OCI-LY7 (cell line): ENCODE data around the gene RTL1. TPM values are rescaled to one million over a fixed set of nuclear protein-coding genes. Genes with fewer than 3 reads are reported as not detected.

Source experiments
- BruUV-seq: library from RNA; stranded (reverse); fragments of 400-500 nt; replicated peaks from 2 replicates; lab custom pipeline; 2021; lab: Mats Ljungman, UMichigan
- CTCF ChIA-PET: fragments of 300-600 bp; sonication (Branson Sonifier 250); formaldehyde crosslinking; loops from one replicate; lab custom pipeline; 2022; ENCODE audit warnings: antibody characterized with exemption; ENCODE audit not compliant: unreplicated experiment; lab: Charles Lee
- POLR2A ChIA-PET: fragments of 300-600 bp; sonication (Branson Sonifier 250); formaldehyde crosslinking; loops from one replicate; lab custom pipeline; 2022; ENCODE audit warnings: antibody characterized with exemption; lab: Charles Lee
- DNase-seq: peaks from one replicate; pipeline ENCODE4 v3.0.0-alpha.2; 2015; ENCODE audit warnings: low spot score
- H2AFZ ChIP-seq: fragments of 200-600 bp; sonication (generic), shearing (Covaris generic); 2 replicates; pipeline ENCODE4 v1.6.1; 2014; ENCODE audit warnings: mild to moderate bottlenecking, antibody characterized with exemption, low read length, moderate library complexity
- H3K27ac ChIP-seq: fragments of 200-600 bp; sonication (generic); 2 replicates; pipeline ENCODE4 v1.5.1; 2014; ENCODE audit warnings: mixed run types, low read depth, mild to moderate bottlenecking, moderate library complexity, low read length, inconsistent platforms; ENCODE audit not compliant: poor library complexity, severe bottlenecking
- H3K36me3 ChIP-seq: fragments of 200-600 bp; sonication (generic); 2 replicates; pipeline ENCODE4 v1.6.1; 2014; ENCODE audit warnings: mild to moderate bottlenecking, antibody characterized with exemption, low read length, moderate library complexity, mixed read lengths; ENCODE audit not compliant: insufficient read depth
- H3K4me1 ChIP-seq: fragments of 200-600 bp; sonication (generic); 2 replicates; pipeline ENCODE4 v1.5.1; 2014; ENCODE audit warnings: mild to moderate bottlenecking, low read length; ENCODE audit not compliant: insufficient read depth, poor library complexity, severe bottlenecking
- H3K4me2 ChIP-seq: fragments of 200-600 bp; sonication (generic); 2 replicates; pipeline ENCODE4 v1.6.1; 2014; ENCODE audit warnings: mild to moderate bottlenecking, low read length
- H3K4me3 ChIP-seq: fragments of 200-600 bp; sonication (generic); 2 replicates; pipeline ENCODE4 v1.5.1; 2014; ENCODE audit warnings: mild to moderate bottlenecking, low read depth, low read length; ENCODE audit not compliant: poor library complexity, severe bottlenecking
- H3K79me2 ChIP-seq: fragments of 200-600 bp; sonication (generic); 2 replicates; pipeline ENCODE4 v1.6.1; 2016; ENCODE audit warnings: low read depth, mild to moderate bottlenecking, low read length, moderate library complexity, mixed read lengths; ENCODE audit not compliant: insufficient read depth
- H3K9me2 ChIP-seq: fragments of 200-600 bp; sonication (generic); 2 replicates; pipeline ENCODE4 v1.6.1; 2016; ENCODE audit warnings: mild to moderate bottlenecking, low read length, mixed read lengths; ENCODE audit not compliant: insufficient read depth
- H3K9me3 ChIP-seq: fragments of 200-600 bp; sonication (generic); 2 replicates; pipeline ENCODE4 v1.6.1; 2014; ENCODE audit warnings: mild to moderate bottlenecking, mixed run types, low read length, mixed read lengths
- H4K20me1 ChIP-seq: fragments of 200-600 bp; sonication (generic); 2 replicates; pipeline ENCODE4 v1.6.1; 2014; ENCODE audit warnings: mild to moderate bottlenecking, antibody characterized with exemption, low read length, moderate library complexity, mixed read lengths; ENCODE audit not compliant: insufficient read depth
- EZH2phosphoT487 ChIP-seq: fragments of 200-600 bp; sonication (generic); IDR thresholded peaks from 2 replicates; pipeline ENCODE4 v1.6.1; 2018; ENCODE audit warnings: low read depth, borderline replicate concordance, mild to moderate bottlenecking, mixed run types, antibody characterized with exemption, low read length, moderate library complexity, mixed read lengths
- intact Hi-C: fragments of 100-400 bp; cut with micrococcal nuclease; formaldehyde crosslinking; loops from one replicate; pipeline ENCODE4 v1.10.0; 2022; ENCODE audit not compliant: unreplicated experiment
- total RNA-seq, 2 experiments: library from RNA; depleted of rRNA in 1 of 2; stranded (reverse); fragments of >200 nt in 1 of 2; shearing (Covaris generic) in 1 of 2; gene quantifications; 2 replicates each; pipeline ENCODE4 v1.2.3, GENCODE V29; 2014 to 2022
- TF ChIP-seq, protein P1 (sequence below): fragments of 200-600 bp; sonication (generic); conservative IDR thresholded peaks from 2 replicates; pipeline ENCODE4 v1.5.1; 2014; ENCODE audit warnings: mild to moderate bottlenecking, antibody characterized with exemption, low read length, moderate library complexity, mixed read lengths

The RTL1 gene
- total RNA-seq, 2 experiments from 2014 or later = not detected

DNA sequence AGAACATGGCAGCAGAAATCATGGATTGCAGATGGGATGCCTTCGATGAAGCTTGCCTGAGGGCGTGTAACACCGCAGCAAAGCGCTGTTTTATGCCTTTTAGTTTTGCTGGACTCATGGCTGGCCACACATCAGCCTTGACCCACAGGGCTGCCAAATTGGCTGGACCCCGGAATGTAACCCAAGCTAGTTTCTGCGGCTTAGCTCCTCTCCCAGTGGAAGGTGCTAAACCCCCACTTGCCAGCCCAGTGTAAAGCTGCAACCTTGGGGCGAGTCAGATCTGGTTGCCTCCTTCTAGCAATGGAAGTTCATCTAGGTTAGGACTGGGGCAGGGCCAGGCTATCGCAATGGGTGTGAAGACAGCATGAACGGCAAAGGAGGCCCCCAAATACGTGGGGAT is 39.3 kb downstream of the RTL1 start:
- Histone ChIP-seq H3K27ac (no peak overlapping the region), H3K4me3 (no peak overlapping the region), H3K79me2 (no peaks in the 10 kb centered on the region), H4K20me1 (no peaks in the 10 kb centered on the region), H3K9me3 (no peaks in the 10 kb centered on the region), H2AFZ (no peak overlapping the region), H3K36me3 (no peaks in the 10 kb centered on the region), H3K4me1 (no peaks in the 10 kb centered on the region), H3K9me2 (no peaks in the 10 kb centered on the region), H3K4me2 (no peak overlapping the region)
- no TSS peak for BruUV-seq
- TF ChIP-seq, protein P1, sequence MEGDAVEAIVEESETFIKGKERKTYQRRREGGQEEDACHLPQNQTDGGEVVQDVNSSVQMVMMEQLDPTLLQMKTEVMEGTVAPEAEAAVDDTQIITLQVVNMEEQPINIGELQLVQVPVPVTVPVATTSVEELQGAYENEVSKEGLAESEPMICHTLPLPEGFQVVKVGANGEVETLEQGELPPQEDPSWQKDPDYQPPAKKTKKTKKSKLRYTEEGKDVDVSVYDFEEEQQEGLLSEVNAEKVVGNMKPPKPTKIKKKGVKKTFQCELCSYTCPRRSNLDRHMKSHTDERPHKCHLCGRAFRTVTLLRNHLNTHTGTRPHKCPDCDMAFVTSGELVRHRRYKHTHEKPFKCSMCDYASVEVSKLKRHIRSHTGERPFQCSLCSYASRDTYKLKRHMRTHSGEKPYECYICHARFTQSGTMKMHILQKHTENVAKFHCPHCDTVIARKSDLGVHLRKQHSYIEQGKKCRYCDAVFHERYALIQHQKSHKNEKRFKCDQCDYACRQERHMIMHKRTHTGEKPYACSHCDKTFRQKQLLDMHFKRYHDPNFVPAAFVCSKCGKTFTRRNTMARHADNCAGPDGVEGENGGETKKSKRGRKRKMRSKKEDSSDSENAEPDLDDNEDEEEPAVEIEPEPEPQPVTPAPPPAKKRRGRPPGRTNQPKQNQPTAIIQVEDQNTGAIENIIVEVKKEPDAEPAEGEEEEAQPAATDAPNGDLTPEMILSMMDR = no peak
- TF ChIP-seq EZH2phosphoT487 = no peak
- POLR2A ChIA-PET = no interaction called here
- CTCF ChIA-PET = no interaction called here
- intact Hi-C loops = no loop called here
- no peak for DNase-seq

DNA sequence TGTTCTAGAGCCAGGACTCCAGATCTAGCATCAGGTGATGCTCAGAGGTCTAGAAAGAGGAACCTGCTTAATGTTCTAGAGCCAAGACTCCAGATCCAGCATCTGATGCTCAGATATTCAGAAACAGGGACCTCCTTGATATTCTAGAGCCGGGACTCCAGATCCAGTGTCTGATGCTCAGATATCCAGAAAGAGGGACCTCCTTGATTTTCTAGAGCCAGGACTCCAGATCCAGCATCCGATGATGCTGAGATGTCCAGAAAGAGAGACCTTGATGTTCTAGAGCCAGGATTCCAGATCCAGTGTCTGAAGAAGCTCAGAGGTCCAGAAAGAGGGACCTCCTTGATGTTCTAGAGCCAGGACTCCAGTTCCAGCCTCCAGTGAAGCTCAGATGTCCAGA is 40.7 kb downstream of the RTL1 start:
- Histone ChIP-seq H3K9me2 (no peaks in the 10 kb centered on the region), H3K27ac (no peak overlapping the region), H3K9me3 (no peaks in the 10 kb centered on the region), H3K4me2 (no peak overlapping the region), H2AFZ (no peak overlapping the region), H3K4me1 (no peaks in the 10 kb centered on the region), H3K4me3 (no peak overlapping the region), H3K36me3 (no peaks in the 10 kb centered on the region), H3K79me2 (no peaks in the 10 kb centered on the region), H4K20me1 (no peaks in the 10 kb centered on the region)
- intact Hi-C loops = no loop called here
- DNase-seq = no peak
- ChIA-PET CTCF (no interaction called here), POLR2A (no interaction called here)
- BruUV-seq = no TSS peak
- TF ChIP-seq, protein P1 = no peak
- TF ChIP-seq EZH2phosphoT487 = no peak

GRCh38 chr14:100862277-100862676 is 41.2 kb downstream of the RTL1 start:
- no peak overlapping the region for H2AFZ ChIP-seq
- no peak for DNase-seq
- no TSS peak for BruUV-seq
- POLR2A ChIA-PET = interaction anchor here (1.0 kb wide), 1 partner anchor 79 kb away, joined by 5 read pairs; no protein-coding TSS in a partner anchor
- no peaks in the 10 kb centered on the region for H3K4me1 ChIP-seq
- intact Hi-C loops = no loop called here
- no peak overlapping the region for H3K4me2 ChIP-seq
- H4K20me1 ChIP-seq = no peaks in the 10 kb centered on the region
- no peak overlapping the region for H3K27ac ChIP-seq
- TF ChIP-seq EZH2phosphoT487 = no peak
- TF ChIP-seq, protein P1 = no peak
- H3K9me2 ChIP-seq = no peaks in the 10 kb centered on the region
- no peaks in the 10 kb centered on the region for H3K9me3 ChIP-seq
- H3K4me3 ChIP-seq = no peak overlapping the region
- no peaks in the 10 kb centered on the region for H3K36me3 ChIP-seq
- CTCF ChIA-PET = no interaction called here
- no peaks in the 10 kb centered on the region for H3K79me2 ChIP-seq
